Measurements from ENCODE around the gene NKIRAS2.

The NKIRAS2 gene

GRCh38 chr17:42049834-42050392, 30.0 kb downstream of the NKIRAS2 start:
- Histone ChIP-seq H3K9ac (ENCODE audit: low read depth, low read length) (no peak overlapping the region), H3K4me3 (ENCODE audit: low read depth in 1 of 2, low read length in 2 of 2) (no peak overlapping the region), H3K36me3 (ENCODE audit: insufficient read depth, low read length) (no peaks in the 10 kb centered on the region), H3K27ac (ENCODE audit: low read length) (no peak overlapping the region), H3K79me2 (ENCODE audit: insufficient read depth, low read length) (no peaks in the 10 kb centered on the region), H3K4me2 (ENCODE audit: insufficient read depth, low read length) (no peak overlapping the region), H4K20me1 (ENCODE audit: insufficient read depth, low read length) (peaks cover 7% of the 10 kb centered on the region; the same call in 1 of the 2 replicates), H3K9me3 (ENCODE audit: insufficient read depth, low read length, severe bottlenecking) (no peaks in the 10 kb centered on the region), H3K27me3 (ENCODE audit: insufficient read depth, low read length, poor library complexity) (peaks cover 24% of the 10 kb centered on the region), H2AFZ (ENCODE audit: low read depth, low read length) (no peak overlapping the region), H3K4me1 (ENCODE audit: insufficient read depth, low read length) (no peaks in the 10 kb centered on the region)
- no peak for DNase-seq
- ATAC-seq (ENCODE audit: insufficient read depth, low read depth) = no peak
- no peak for TF ChIP-seq CTCF (IDR thresholded peaks at IDR 0.05; ENCODE audit: borderline replicate concordance, extremely low read depth, low read length, poor library complexity, severe bottlenecking)
- peak; percentile 21 for TF ChIP-seq EZH2 (IDR thresholded peaks at IDR 0.05; ENCODE audit: borderline replicate concordance, low read depth, low read length, severe bottlenecking)

- H3K27me3 ChIP-seq (ENCODE audit: insufficient read depth, low read length, poor library complexity) = peaks cover 24% of the 10 kb centered on the region
- H3K9ac ChIP-seq (ENCODE audit: low read depth, low read length) = no peak within 1 kb of the TSS
- H3K4me1 ChIP-seq (ENCODE audit: insufficient read depth, low read length) = no peaks in the 10 kb centered on the region
- H3K36me3 ChIP-seq (ENCODE audit: insufficient read depth, low read length) = no peaks in the 10 kb centered on the region
- no peak for ATAC-seq (ENCODE audit: insufficient read depth, low read depth)
- H3K79me2 ChIP-seq (ENCODE audit: insufficient read depth, low read length) = no peaks in the 10 kb centered on the region
- TF ChIP-seq CTCF (IDR thresholded peaks at IDR 0.05; ENCODE audit: borderline replicate concordance, extremely low read depth, low read length, poor library complexity, severe bottlenecking) (no peak), EZH2 (IDR thresholded peaks at IDR 0.05; ENCODE audit: borderline replicate concordance, low read depth, low read length, severe bottlenecking) (no peak)
- H3K4me2 ChIP-seq (ENCODE audit: insufficient read depth, low read length) = no peak within 1 kb of the TSS
- no peaks in the 10 kb centered on the region for H3K9me3 ChIP-seq (ENCODE audit: insufficient read depth, low read length, severe bottlenecking)
- peaks cover 7% of the 10 kb centered on the region; the same call in 1 of the 2 replicates for H4K20me1 ChIP-seq (ENCODE audit: insufficient read depth, low read length)
- H3K4me3 ChIP-seq (ENCODE audit: low read depth in 1 of 2, low read length in 2 of 2) = no peak within 1 kb of the TSS
- no peak within 1 kb of the TSS for H2AFZ ChIP-seq (ENCODE audit: low read depth, low read length)
- DNase-seq = no peak
- H3K27ac ChIP-seq (ENCODE audit: low read length) = no peak within 1 kb of the TSS
Observed at GRCh38 chr17:42050393-42051012, 30.6 kb downstream of the NKIRAS2 start, which contains the start of gene C17orf113. C17orf113 (minus strand) TSS chr17:42050601; CDS start chr17:42043376, 7,225 bp downstream.

- no peaks in the 10 kb centered on the region for H3K36me3 ChIP-seq (ENCODE audit: insufficient read depth, low read length)
- H3K9me3 ChIP-seq (ENCODE audit: insufficient read depth, low read length, severe bottlenecking) = no peaks in the 10 kb centered on the region
- no peak overlapping the region for H3K9ac ChIP-seq (ENCODE audit: low read depth, low read length)
- no peak overlapping the region for H3K4me2 ChIP-seq (ENCODE audit: insufficient read depth, low read length)
- peaks cover 7% of the 10 kb centered on the region; the same call in 1 of the 2 replicates for H4K20me1 ChIP-seq (ENCODE audit: insufficient read depth, low read length)
- H3K4me1 ChIP-seq (ENCODE audit: insufficient read depth, low read length) = no peaks in the 10 kb centered on the region
- TF ChIP-seq CTCF (IDR thresholded peaks at IDR 0.05; ENCODE audit: borderline replicate concordance, extremely low read depth, low read length, poor library complexity, severe bottlenecking) (no peak), EZH2 (IDR thresholded peaks at IDR 0.05; ENCODE audit: borderline replicate concordance, low read depth, low read length, severe bottlenecking) (no peak)
- peaks cover 24% of the 10 kb centered on the region for H3K27me3 ChIP-seq (ENCODE audit: insufficient read depth, low read length, poor library complexity)
- DNase-seq (no peak), ATAC-seq (ENCODE audit: insufficient read depth, low read depth) (no peak)
- H3K4me3 ChIP-seq (ENCODE audit: low read depth in 1 of 2, low read length in 2 of 2) = no peak overlapping the region
- H3K27ac ChIP-seq (ENCODE audit: low read length) = no peak overlapping the region
- H3K79me2 ChIP-seq (ENCODE audit: insufficient read depth, low read length) = no peaks in the 10 kb centered on the region
- no peak overlapping the region for H2AFZ ChIP-seq (ENCODE audit: low read depth, low read length)
Observed at GRCh38 chr17:42051013-42051400, 31.1 kb downstream of the NKIRAS2 start.

All from DND-41 (cell line).